ENCODE measurements around the gene SOX8.

Gene SOX8

GRCh38 chr16:995783-996182, 14.2 kb downstream of the SOX8 start:
- no peak for TF ChIP-seq ZNF274 (IDR thresholded peaks at IDR 0.05; ENCODE audit: low read depth, low read length)
- no peak for TF ChIP-seq YY1 (IDR thresholded peaks at IDR 0.05; ENCODE audit: insufficient read depth, insufficient read length)
- TF ChIP-seq SUZ12 (IDR thresholded peaks at IDR 0.05; ENCODE audit: extremely low read depth, insufficient read depth, insufficient read length), result no peak
- Histone ChIP-seq H3K4me1 (ENCODE audit: insufficient read depth, insufficient read length) (no peaks in the 10 kb centered on the region), H3K36me3 (ENCODE audit: insufficient read depth, insufficient read length, low read length) (no peaks in the 10 kb centered on the region), H3K27me3 (ENCODE audit: insufficient read depth, insufficient read length) (peaks cover 12% of the 10 kb centered on the region), H3K4me3 (ENCODE audit: insufficient read length, low read depth) (no peak overlapping the region), H3K9me3 (ENCODE audit: insufficient read depth, low read length) (peaks cover 45% of the 10 kb centered on the region), H3K9ac (ENCODE audit: insufficient read length, low read depth) (no peak overlapping the region)
- DNase-seq (ENCODE audit: low read depth, low spot score), result no peak

- TF ChIP-seq SUZ12 (IDR thresholded peaks at IDR 0.05; ENCODE audit: extremely low read depth, insufficient read depth, insufficient read length), result no peak
- no peak for TF ChIP-seq YY1 (IDR thresholded peaks at IDR 0.05; ENCODE audit: insufficient read depth, insufficient read length)
- TF ChIP-seq ZNF274 (IDR thresholded peaks at IDR 0.05; ENCODE audit: low read depth, low read length), result no peak
- DNase-seq (ENCODE audit: low read depth, low spot score), result no peak
- H3K4me1 ChIP-seq (ENCODE audit: insufficient read depth, insufficient read length), result no peaks in the 10 kb centered on the region
- H3K9ac ChIP-seq (ENCODE audit: insufficient read length, low read depth), result no peak overlapping the region
- H3K36me3 ChIP-seq (ENCODE audit: insufficient read depth, insufficient read length, low read length), result no peaks in the 10 kb centered on the region
- no peak overlapping the region for H3K4me3 ChIP-seq (ENCODE audit: insufficient read length, low read depth)
- peaks cover 45% of the 10 kb centered on the region for H3K9me3 ChIP-seq (ENCODE audit: insufficient read depth, low read length)
- peaks cover 20% of the 10 kb centered on the region for H3K27me3 ChIP-seq (ENCODE audit: insufficient read depth, insufficient read length)
Measured at GRCh38 chr16:996681-997080, 15.1 kb downstream of the SOX8 start.

- H3K36me3 ChIP-seq (ENCODE audit: insufficient read depth, insufficient read length, low read length), result no peaks in the 10 kb centered on the region
Measured at GRCh38 chr16:997440-998051, 16.0 kb downstream of the SOX8 start.

GRCh38 chr16:998211-998610, 16.6 kb downstream of the SOX8 start:
- Histone ChIP-seq H3K9me3 (ENCODE audit: insufficient read depth, low read length) (peaks cover 34% of the 10 kb centered on the region), H3K4me1 (ENCODE audit: insufficient read depth, insufficient read length) (peaks cover 14% of the 10 kb centered on the region), H3K36me3 (ENCODE audit: insufficient read depth, insufficient read length, low read length) (no peaks in the 10 kb centered on the region), H3K4me3 (ENCODE audit: insufficient read length, low read depth) (no peak overlapping the region), H3K27me3 (ENCODE audit: insufficient read depth, insufficient read length) (peaks cover 33% of the 10 kb centered on the region), H3K9ac (ENCODE audit: insufficient read length, low read depth) (no peak overlapping the region)
- TF ChIP-seq YY1 (IDR thresholded peaks at IDR 0.05; ENCODE audit: insufficient read depth, insufficient read length) (no peak), ZNF274 (IDR thresholded peaks at IDR 0.05; ENCODE audit: low read depth, low read length) (no peak), SUZ12 (IDR thresholded peaks at IDR 0.05; ENCODE audit: extremely low read depth, insufficient read depth, insufficient read length) (no peak)
- DNase-seq (ENCODE audit: low read depth, low spot score), result no peak

More at GRCh38 chr16:997440-998051, 16.0 kb downstream of the SOX8 start:
- DNase-seq (ENCODE audit: low read depth, low spot score), result no peak
- Histone ChIP-seq H3K9me3 (ENCODE audit: insufficient read depth, low read length) (peaks cover 40% of the 10 kb centered on the region), H3K4me1 (ENCODE audit: insufficient read depth, insufficient read length) (peaks cover 7% of the 10 kb centered on the region), H3K4me3 (ENCODE audit: insufficient read length, low read depth) (no peak overlapping the region), H3K27me3 (ENCODE audit: insufficient read depth, insufficient read length) (peaks cover 27% of the 10 kb centered on the region), H3K9ac (ENCODE audit: insufficient read length, low read depth) (no peak overlapping the region)
- TF ChIP-seq YY1 (IDR thresholded peaks at IDR 0.05; ENCODE audit: insufficient read depth, insufficient read length), result no peak
- no peak for TF ChIP-seq ZNF274 (IDR thresholded peaks at IDR 0.05; ENCODE audit: low read depth, low read length)
- TF ChIP-seq SUZ12 (IDR thresholded peaks at IDR 0.05; ENCODE audit: extremely low read depth, insufficient read depth, insufficient read length), result no peak

DNA sequence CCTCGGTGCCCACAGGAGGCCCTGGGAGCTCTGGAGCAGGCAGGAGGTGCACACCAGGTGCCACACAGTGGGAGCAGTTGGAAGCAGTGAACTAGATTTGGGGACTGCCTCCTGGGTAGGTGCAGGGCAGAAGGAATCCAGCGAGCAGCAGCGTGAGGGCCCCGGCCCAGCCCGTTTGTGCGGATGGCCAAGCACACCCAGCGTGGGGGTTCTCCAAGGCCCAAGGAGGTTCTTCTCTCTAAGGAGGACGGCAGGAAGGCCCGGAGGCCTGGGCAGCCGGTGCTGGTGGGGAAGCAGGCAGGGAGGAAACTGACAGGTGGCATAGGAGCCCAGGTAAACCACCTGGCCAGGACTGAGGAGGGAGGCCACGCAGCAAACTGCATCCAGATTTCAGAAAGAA, 17.0 kb downstream of the SOX8 start:
- Histone ChIP-seq H3K9ac (ENCODE audit: insufficient read length, low read depth) (no peak overlapping the region), H3K9me3 (ENCODE audit: insufficient read depth, low read length) (peaks cover 32% of the 10 kb centered on the region), H3K27me3 (ENCODE audit: insufficient read depth, insufficient read length) (peaks cover 33% of the 10 kb centered on the region), H3K36me3 (ENCODE audit: insufficient read depth, insufficient read length, low read length) (no peaks in the 10 kb centered on the region), H3K4me1 (ENCODE audit: insufficient read depth, insufficient read length) (peaks cover 18% of the 10 kb centered on the region), H3K4me3 (ENCODE audit: insufficient read length, low read depth) (no peak overlapping the region)
- no peak for DNase-seq (ENCODE audit: low read depth, low spot score)
- TF ChIP-seq SUZ12 (IDR thresholded peaks at IDR 0.05; ENCODE audit: extremely low read depth, insufficient read depth, insufficient read length) (no peak), YY1 (IDR thresholded peaks at IDR 0.05; ENCODE audit: insufficient read depth, insufficient read length) (no peak), ZNF274 (IDR thresholded peaks at IDR 0.05; ENCODE audit: low read depth, low read length) (no peak)

DNA sequence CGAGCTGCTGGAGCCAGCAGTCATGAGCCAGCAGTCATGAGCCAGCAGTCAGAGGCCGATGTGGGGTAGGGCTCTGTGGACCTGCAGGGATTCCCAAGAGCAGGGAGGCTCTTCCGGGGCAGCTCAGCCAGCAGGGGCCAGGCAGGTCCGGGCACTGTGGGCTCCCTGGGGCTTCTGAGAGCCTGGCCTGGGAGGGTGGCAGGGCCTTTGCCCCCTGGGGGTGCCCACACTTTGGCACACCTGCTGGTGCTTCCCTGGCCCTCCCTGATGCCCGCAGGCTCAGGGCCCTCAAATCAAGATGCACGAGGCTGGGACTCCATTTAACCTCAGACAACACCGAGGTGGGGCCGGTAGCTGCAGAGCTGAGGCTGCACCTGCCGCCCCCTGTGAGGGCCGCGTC, 18.1 kb downstream of the SOX8 start:
- H3K27me3 ChIP-seq (ENCODE audit: insufficient read depth, insufficient read length), result peaks cover 33% of the 10 kb centered on the region
- no peak for DNase-seq (ENCODE audit: low read depth, low spot score)
- TF ChIP-seq SUZ12 (IDR thresholded peaks at IDR 0.05; ENCODE audit: extremely low read depth, insufficient read depth, insufficient read length), result no peak
- no peak for TF ChIP-seq YY1 (IDR thresholded peaks at IDR 0.05; ENCODE audit: insufficient read depth, insufficient read length)
- TF ChIP-seq ZNF274 (IDR thresholded peaks at IDR 0.05; ENCODE audit: low read depth, low read length), result no peak
- H3K36me3 ChIP-seq (ENCODE audit: insufficient read depth, insufficient read length, low read length), result no peaks in the 10 kb centered on the region
- no peak overlapping the region for H3K4me3 ChIP-seq (ENCODE audit: insufficient read length, low read depth)
- peaks cover 28% of the 10 kb centered on the region for H3K9me3 ChIP-seq (ENCODE audit: insufficient read depth, low read length)
- H3K4me1 ChIP-seq (ENCODE audit: insufficient read depth, insufficient read length), result peaks cover 21% of the 10 kb centered on the region
- H3K9ac ChIP-seq (ENCODE audit: insufficient read length, low read depth), result no peak overlapping the region

DNA sequence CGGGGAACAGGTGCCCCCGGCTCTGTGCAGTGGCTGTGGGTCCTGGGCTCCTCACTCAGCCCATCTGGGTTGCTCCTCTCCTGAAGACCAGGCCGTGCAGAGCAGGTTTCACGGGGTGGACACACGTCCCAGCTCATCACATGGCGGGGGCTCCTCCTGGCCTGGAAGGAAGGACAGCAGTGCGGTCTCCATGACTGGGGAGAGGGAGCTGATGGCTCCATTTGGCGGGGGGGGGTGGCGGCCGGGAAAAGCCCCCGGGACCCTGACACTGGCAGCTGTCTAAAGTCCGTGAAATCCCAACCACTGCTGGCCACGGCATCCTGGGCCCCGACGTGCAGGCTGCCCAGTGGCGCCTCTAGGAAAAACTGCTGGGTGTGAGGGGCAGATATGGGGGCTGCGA, 19.0 kb downstream of the SOX8 start:
- peaks cover 25% of the 10 kb centered on the region for H3K4me1 ChIP-seq (ENCODE audit: insufficient read depth, insufficient read length)
- H3K9me3 ChIP-seq (ENCODE audit: insufficient read depth, low read length), result peaks cover 18% of the 10 kb centered on the region
- no peaks in the 10 kb centered on the region for H3K36me3 ChIP-seq (ENCODE audit: insufficient read depth, insufficient read length, low read length)
- H3K4me3 ChIP-seq (ENCODE audit: insufficient read length, low read depth), result no peak overlapping the region
- H3K9ac ChIP-seq (ENCODE audit: insufficient read length, low read depth), result no peak overlapping the region
- DNase-seq (ENCODE audit: low read depth, low spot score), result no peak
- H3K27me3 ChIP-seq (ENCODE audit: insufficient read depth, insufficient read length), result peaks cover 33% of the 10 kb centered on the region
- no peak for TF ChIP-seq ZNF274 (IDR thresholded peaks at IDR 0.05; ENCODE audit: low read depth, low read length)
- no peak for TF ChIP-seq YY1 (IDR thresholded peaks at IDR 0.05; ENCODE audit: insufficient read depth, insufficient read length)
- no peak for TF ChIP-seq SUZ12 (IDR thresholded peaks at IDR 0.05; ENCODE audit: extremely low read depth, insufficient read depth, insufficient read length)
